OCI-LY3 (cell line): Measurements from ENCODE around the gene KRT6A.

Experiments used
- CTCF ChIP-seq: fragments of 200-600, 300-600 bp; sonication (generic); IDR thresholded peaks from 2 replicates; pipeline ENCODE4 v1.5.1; 2014; ENCODE audit warnings: antibody characterized with exemption, low read length, low read depth
- EZH2phosphoT487 ChIP-seq: fragments of 200-600 bp; shearing (Covaris generic); IDR thresholded peaks from 2 replicates; pipeline ENCODE4 v1.6.1; 2018; ENCODE audit warnings: antibody characterized with exemption, mixed run types, low read depth

GRCh38 chr12:52499806-52500560 is 6.9 kb upstream of the KRT6A start:
- TF ChIP-seq CTCF (no peak), EZH2phosphoT487 (no peak)
